Measurements from ENCODE around the gene BBS9.

DNA sequence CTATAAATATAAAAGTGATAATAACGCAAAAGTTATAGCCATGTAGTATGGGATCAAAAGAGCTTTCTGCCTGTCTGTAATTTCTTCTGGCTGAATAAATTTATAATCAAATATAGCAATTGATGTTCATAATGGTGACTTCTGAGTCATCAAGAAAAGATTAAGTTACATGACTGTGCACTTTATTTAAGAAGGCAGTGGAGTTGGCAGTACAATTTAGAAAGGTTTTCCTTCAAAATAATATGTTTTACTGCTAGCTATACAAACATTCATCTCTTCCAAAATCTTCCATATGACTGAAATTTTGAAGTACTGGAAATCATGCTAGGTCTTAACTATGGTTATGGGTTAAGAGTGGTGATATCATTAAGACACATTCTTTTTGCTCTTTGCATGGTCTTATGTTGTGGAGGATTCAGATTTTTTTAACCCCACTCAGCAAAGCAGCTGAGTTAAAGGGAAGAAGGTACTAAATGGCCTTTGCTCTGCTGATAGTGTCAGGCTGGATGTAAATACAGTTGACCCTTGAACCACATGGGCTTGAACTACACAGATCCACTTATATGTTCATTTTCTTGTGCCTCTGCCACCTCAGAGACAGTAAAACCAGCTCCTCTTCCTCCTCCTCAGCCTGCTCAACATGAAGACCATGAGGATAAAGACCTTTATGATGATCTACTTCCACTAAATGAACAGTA lies 323.6 kb downstream of the BBS9 start:
- TF ChIP-seq, protein P1, sequence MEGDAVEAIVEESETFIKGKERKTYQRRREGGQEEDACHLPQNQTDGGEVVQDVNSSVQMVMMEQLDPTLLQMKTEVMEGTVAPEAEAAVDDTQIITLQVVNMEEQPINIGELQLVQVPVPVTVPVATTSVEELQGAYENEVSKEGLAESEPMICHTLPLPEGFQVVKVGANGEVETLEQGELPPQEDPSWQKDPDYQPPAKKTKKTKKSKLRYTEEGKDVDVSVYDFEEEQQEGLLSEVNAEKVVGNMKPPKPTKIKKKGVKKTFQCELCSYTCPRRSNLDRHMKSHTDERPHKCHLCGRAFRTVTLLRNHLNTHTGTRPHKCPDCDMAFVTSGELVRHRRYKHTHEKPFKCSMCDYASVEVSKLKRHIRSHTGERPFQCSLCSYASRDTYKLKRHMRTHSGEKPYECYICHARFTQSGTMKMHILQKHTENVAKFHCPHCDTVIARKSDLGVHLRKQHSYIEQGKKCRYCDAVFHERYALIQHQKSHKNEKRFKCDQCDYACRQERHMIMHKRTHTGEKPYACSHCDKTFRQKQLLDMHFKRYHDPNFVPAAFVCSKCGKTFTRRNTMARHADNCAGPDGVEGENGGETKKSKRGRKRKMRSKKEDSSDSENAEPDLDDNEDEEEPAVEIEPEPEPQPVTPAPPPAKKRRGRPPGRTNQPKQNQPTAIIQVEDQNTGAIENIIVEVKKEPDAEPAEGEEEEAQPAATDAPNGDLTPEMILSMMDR (IDR thresholded peaks at IDR 0.05), result no peak
- TF ChIP-seq EZH2 (IDR thresholded peaks at IDR 0.05; ENCODE audit: borderline replicate concordance, insufficient read depth, low read depth, low read length, poor library complexity, severe bottlenecking), result no peak

Measured in B cell (primary cell).